DMS153 treated with DMSO at 0.1 percent for 48 hours (cell line): Measurements from ENCODE around the gene CARD6.
"Not testable (repeated sequence)": the region's sequence is repeated elsewhere in the genome, so short reads cannot be mapped to it uniquely, and the experiment has no call there.

Experiments
- DNase-seq: peaks from one replicate; lab custom pipeline; 2025; ENCODE audit not compliant: unreplicated experiment; lab: John Stamatoyannopoulos, UW

CARD6 gene

GRCh38 chr5:40841068-40841805 lies at the start of gene CARD6:
Gene CARD6, plus strand, starts transcription at chr5:40841367. Its CDS starts 16 bp downstream, at chr5:40841383.
- peak; percentile 75 for DNase-seq

- no peak for DNase-seq
Observed at GRCh38 chr5:40791715-40792139, 49.4 kb upstream of the CARD6 start.

- DNase-seq = not testable (repeated sequence)
Observed at GRCh38 chr5:40792691-40793090, 48.5 kb upstream of the CARD6 start.

GRCh38 chr5:40794340-40794739 lies 46.8 kb upstream of the CARD6 start:
- DNase-seq = not testable (repeated sequence)

- not testable (repeated sequence) for DNase-seq
Observed at GRCh38 chr5:40794877-40795276, 46.3 kb upstream of the CARD6 start.

GRCh38 chr5:40796487-40796889 lies 44.7 kb upstream of the CARD6 start:
- DNase-seq = no peak

- peak; percentile 90 for DNase-seq
Observed at GRCh38 chr5:40797273-40798011, 43.7 kb upstream of the CARD6 start.

- peak; percentile 90 for DNase-seq
Observed at GRCh38 chr5:40798012-40798800, 43.0 kb upstream of the CARD6 start, which contains the start of gene PRKAA1. Gene PRKAA1, minus strand, starts transcription at chr5:40798374. Its CDS starts 185 bp downstream, at chr5:40798189.

GRCh38 chr5:40798801-40799210 lies 42.4 kb upstream of the CARD6 start:
- DNase-seq = no peak

GRCh38 chr5:40799258-40799657 lies 41.9 kb upstream of the CARD6 start:
- no peak for DNase-seq

- no peak for DNase-seq
Observed at GRCh38 chr5:40801771-40802562, 39.2 kb upstream of the CARD6 start.

- no peak for DNase-seq
Observed at GRCh38 chr5:40812125-40812524, 29.0 kb upstream of the CARD6 start.

- DNase-seq = no peak
Observed at GRCh38 chr5:40813698-40814281, 27.4 kb upstream of the CARD6 start.

- DNase-seq = no peak
Observed at GRCh38 chr5:40823459-40823858, 17.7 kb upstream of the CARD6 start.

GRCh38 chr5:40825461-40826043 lies 15.6 kb upstream of the CARD6 start:
- not testable (repeated sequence) for DNase-seq

- DNase-seq = no peak
Observed at GRCh38 chr5:40826489-40827187, 14.5 kb upstream of the CARD6 start.

GRCh38 chr5:40827188-40827977 lies 13.8 kb upstream of the CARD6 start:
- no peak for DNase-seq

- DNase-seq = no peak
Observed at GRCh38 chr5:40828021-40828631, 13.0 kb upstream of the CARD6 start.
